GM19372 (cell line): ENCODE measurements around the gene TMEM125.

Experiments
- ATAC-seq: cut with Tn5 transposase; IDR thresholded peaks from one replicate; pipeline ENCODE4 v1.9.1; 2021; ENCODE audit warnings: mild to moderate bottlenecking, low read depth, moderate library complexity; ENCODE audit not compliant: unreplicated experiment

TMEM125 gene

GRCh38 chr1:43246466-43247213 lies 23.1 kb upstream of the TMEM125 start:
- no peak for ATAC-seq

GRCh38 chr1:43247256-43247921 lies 22.4 kb upstream of the TMEM125 start:
- no peak for ATAC-seq

GRCh38 chr1:43250351-43250761 lies 19.4 kb upstream of the TMEM125 start:
- ATAC-seq: no peak

GRCh38 chr1:43251024-43251423 lies 18.8 kb upstream of the TMEM125 start:
- no peak for ATAC-seq

- no peak for ATAC-seq
Observed at GRCh38 chr1:43252225-43252624, 17.6 kb upstream of the TMEM125 start.

- no peak for ATAC-seq
Observed at GRCh38 chr1:43253173-43253572, 16.6 kb upstream of the TMEM125 start.

- ATAC-seq: no peak
Observed at GRCh38 chr1:43253876-43254275, 15.9 kb upstream of the TMEM125 start.

GRCh38 chr1:43255438-43256210 lies 14.2 kb upstream of the TMEM125 start:
- no peak for ATAC-seq

GRCh38 chr1:43256675-43257570 lies 12.9 kb upstream of the TMEM125 start:
- no peak for ATAC-seq

- no peak for ATAC-seq
Observed at GRCh38 chr1:43258370-43258769, 11.4 kb upstream of the TMEM125 start.

GRCh38 chr1:43265431-43265830 lies 4.4 kb upstream of the TMEM125 start:
- ATAC-seq: no peak

GRCh38 chr1:43266881-43267280 lies 2.9 kb upstream of the TMEM125 start:
- ATAC-seq: no peak

GRCh38 chr1:43267291-43267805 lies 2.4 kb upstream of the TMEM125 start:
- ATAC-seq: no peak

GRCh38 chr1:43267818-43268425 lies 1.9 kb upstream of the TMEM125 start:
- no peak for ATAC-seq

GRCh38 chr1:43270421-43271095 lies 775 bp downstream of the TMEM125 start:
- no peak for ATAC-seq

GRCh38 chr1:43271186-43272118 lies 1.7 kb downstream of the TMEM125 start:
- ATAC-seq: no peak

GRCh38 chr1:43272161-43272560 lies 2.4 kb downstream of the TMEM125 start:
- no peak for ATAC-seq
